Middle frontal gyrus (tissue), 1 donor: ENCODE results near the gene CDIPT.
"Not testable (repeated sequence)": the region's sequence is repeated elsewhere in the genome, so short reads cannot be mapped to it uniquely, and the experiment has no call there.

Experiments used
- DNase-seq: peaks from one replicate; pipeline ENCODE4 v3.0.0-alpha.2; 2015; ENCODE audit warnings: low spot score; ENCODE audit errors: extremely low spot score

CDIPT gene

GRCh38 chr16:29862884-29863668 lies at the start of gene CDIPT:
Gene CDIPT, minus strand, starts transcription at chr16:29863226. Its CDS starts 369 bp downstream, at chr16:29862857.
- DNase-seq: peak; percentile 96

GRCh38 chr16:29912087-29912486 lies 49.1 kb upstream of the CDIPT start:
- no peak for DNase-seq

- no peak for DNase-seq
These were observed 48.6 kb upstream of the CDIPT start for GRCh38 chr16:29911676-29912010.

GRCh38 chr16:29910819-29911675 lies 48.0 kb upstream of the CDIPT start:
- no peak for DNase-seq

GRCh38 chr16:29909851-29910250 lies 46.8 kb upstream of the CDIPT start:
- DNase-seq: not testable (repeated sequence)

- no peak for DNase-seq
These were observed 46.4 kb upstream of the CDIPT start for GRCh38 chr16:29909391-29909790.

- DNase-seq: no peak
These were observed 45.7 kb upstream of the CDIPT start for GRCh38 chr16:29908719-29909220.

GRCh38 chr16:29907973-29908372 lies 44.9 kb upstream of the CDIPT start:
- no peak for DNase-seq

GRCh38 chr16:29906520-29907244 lies 43.7 kb upstream of the CDIPT start:
- no peak for DNase-seq

- no peak for DNase-seq
These were observed 42.6 kb upstream of the CDIPT start for GRCh38 chr16:29905668-29906067.

GRCh38 chr16:29904947-29905346 lies 41.9 kb upstream of the CDIPT start:
- no peak for DNase-seq

- DNase-seq: no peak
These were observed 40.6 kb upstream of the CDIPT start for GRCh38 chr16:29903590-29903989.

GRCh38 chr16:29901607-29901945 lies 38.5 kb upstream of the CDIPT start:
- DNase-seq: no peak

- no peak for DNase-seq
These were observed 38.0 kb upstream of the CDIPT start for GRCh38 chr16:29900888-29901606.

- DNase-seq: peak; percentile 76
These were observed 37.3 kb upstream of the CDIPT start, which contains the start of gene ASPHD1 for GRCh38 chr16:29900102-29900887. Gene ASPHD1, plus strand, starts transcription at chr16:29900488. Its CDS starts 484 bp downstream, at chr16:29900972.

- DNase-seq: peak; percentile 59
These were observed 36.6 kb upstream of the CDIPT start, which contains the start of gene SEZ6L2 for GRCh38 chr16:29899516-29900101. Gene SEZ6L2, minus strand, starts transcription at chr16:29899550. Its CDS starts 531 bp downstream, at chr16:29899019.

GRCh38 chr16:29898804-29899515 lies 35.9 kb upstream of the CDIPT start:
- DNase-seq: no peak

GRCh38 chr16:29898135-29898803 lies 35.2 kb upstream of the CDIPT start:
- no peak for DNase-seq
